Measurements from ENCODE around the gene EHBP1.

The EHBP1 gene

GRCh38 chr2:62705007-62705829 lies at the start of gene EHBP1:
TSS of gene EHBP1 (plus strand) at chr2:62705713. CDS start at chr2:62707192, 1,479 bp downstream.
- DNase-seq: peak; percentile 87 to 99

- no peak for DNase-seq
Measured at GRCh38 chr2:62657783-62658182, 47.7 kb upstream of the EHBP1 start.

GRCh38 chr2:62658891-62659290 lies 46.6 kb upstream of the EHBP1 start:
- DNase-seq: no peak

- no peak for DNase-seq
Measured at GRCh38 chr2:62660087-62660486, 45.4 kb upstream of the EHBP1 start.

GRCh38 chr2:62660582-62661262 lies 44.8 kb upstream of the EHBP1 start:
- no peak for DNase-seq

GRCh38 chr2:62661263-62661635 lies 44.3 kb upstream of the EHBP1 start:
- no peak for DNase-seq

GRCh38 chr2:62662131-62662530 lies 43.4 kb upstream of the EHBP1 start:
- DNase-seq: no peak

GRCh38 chr2:62662554-62662953 lies 43.0 kb upstream of the EHBP1 start:
- DNase-seq: no peak

GRCh38 chr2:62663411-62663810 lies 42.1 kb upstream of the EHBP1 start:
- DNase-seq: no peak

- no peak for DNase-seq
Measured at GRCh38 chr2:62663920-62664795, 41.4 kb upstream of the EHBP1 start.

GRCh38 chr2:62665446-62665845 lies 40.1 kb upstream of the EHBP1 start:
- DNase-seq: no peak

GRCh38 chr2:62669180-62669579 lies 36.3 kb upstream of the EHBP1 start:
- no peak for DNase-seq

- no peak for DNase-seq
Measured at GRCh38 chr2:62672601-62673000, 32.9 kb upstream of the EHBP1 start.

- DNase-seq: no peak
Measured at GRCh38 chr2:62675062-62675461, 30.5 kb upstream of the EHBP1 start.

GRCh38 chr2:62685256-62685655 lies 20.3 kb upstream of the EHBP1 start:
- DNase-seq: no peak

GRCh38 chr2:62686012-62686685 lies 19.4 kb upstream of the EHBP1 start:
- no peak for DNase-seq

GRCh38 chr2:62687636-62688035 lies 17.9 kb upstream of the EHBP1 start:
- DNase-seq: no peak

- no peak for DNase-seq
Measured at GRCh38 chr2:62688771-62689170, 16.7 kb upstream of the EHBP1 start.

- no peak for DNase-seq
Measured at GRCh38 chr2:62691186-62691585, 14.3 kb upstream of the EHBP1 start.

- no peak for DNase-seq
Measured at GRCh38 chr2:62692225-62692624, 13.3 kb upstream of the EHBP1 start.

GRCh38 chr2:62698653-62699052 lies 6.9 kb upstream of the EHBP1 start:
- DNase-seq: no peak

- no peak for DNase-seq
Measured at GRCh38 chr2:62704654-62705006, 883 bp upstream of the EHBP1 start.

Measured in bone marrow (tissue), 2 donors.